IPS-18c (cell line): ENCODE data around the gene LRRC23.
A peak's percentile ranks its signal among the peaks of the same experiment; 100 is the strongest.
"Not testable (repeated sequence)": the region's sequence is repeated elsewhere in the genome, so short reads cannot be mapped to it uniquely, and the experiment has no call there.

ENCODE experiments used
- H3K4me3 ChIP-seq: 2 replicates; pipeline ENCODE4 v1.7.0; 2013; ENCODE audit warnings: low read depth, mild to moderate bottlenecking, low read length, moderate library complexity; ENCODE audit not compliant: insufficient read depth
- H3K9me3 ChIP-seq: one replicate; pipeline ENCODE4 v1.6.1; 2013; ENCODE audit warnings: mild to moderate bottlenecking, low read length, moderate library complexity; ENCODE audit not compliant: control insufficient read depth, insufficient read depth

The LRRC23 gene

GRCh38 chr12:6871052-6871957 lies 33.3 kb upstream of the LRRC23 start:
- peak overlapping the region; percentile 94 for H3K4me3 ChIP-seq
- peaks cover 2% of the 10 kb centered on the region for H3K9me3 ChIP-seq

GRCh38 chr12:6872073-6873048 lies 32.3 kb upstream of the LRRC23 start:
- peaks cover 2% of the 10 kb centered on the region for H3K9me3 ChIP-seq

DNA sequence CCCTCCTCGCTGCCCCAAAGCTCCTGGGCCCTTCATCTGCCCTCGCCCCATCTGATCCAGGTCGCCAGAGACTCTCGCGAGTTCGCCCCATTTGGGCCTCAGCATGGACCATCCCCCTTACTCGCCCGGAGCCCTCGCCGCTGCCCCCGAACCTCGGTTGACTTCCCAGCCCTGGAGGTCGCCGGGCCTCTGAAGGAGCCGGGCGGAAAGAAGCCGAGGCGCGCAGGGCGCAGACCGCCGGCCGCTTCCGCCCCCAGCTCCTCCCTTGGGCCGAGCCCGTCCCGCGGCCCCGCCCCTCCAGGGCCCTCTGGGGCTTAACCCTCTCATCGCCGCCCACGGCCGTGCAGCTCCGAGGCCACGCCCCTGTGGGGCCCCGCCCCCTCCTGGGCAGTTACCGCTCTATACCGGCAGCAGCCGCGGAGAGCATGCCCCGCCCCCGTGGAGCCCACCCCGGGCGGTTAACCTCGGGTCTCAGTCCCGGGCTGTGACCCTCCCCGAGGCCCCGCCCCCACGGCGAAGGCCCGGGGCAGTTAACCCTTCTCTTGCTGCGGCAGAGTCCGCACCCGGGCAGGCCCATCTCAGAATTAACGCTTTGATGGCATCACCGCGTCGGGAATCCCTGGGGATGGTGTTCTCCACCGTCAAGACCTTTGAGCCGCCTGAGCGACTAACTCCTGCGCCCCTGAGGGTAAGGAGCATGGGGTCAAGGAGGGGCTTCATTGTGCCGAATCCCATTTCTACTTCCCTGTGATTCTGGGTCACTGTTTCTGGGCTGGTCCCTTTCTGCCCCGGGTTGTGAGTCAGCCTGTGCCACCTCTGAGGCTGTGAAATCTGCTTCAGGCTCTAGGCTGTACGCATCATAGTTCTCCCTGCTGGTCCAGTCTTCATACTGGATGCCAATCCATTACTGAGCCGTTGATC lies 31.3 kb upstream of the LRRC23 start, which contains the start of gene SPSB2:
Gene SPSB2 (minus strand): TSS at position 210 of the 921 bp plus-strand sequence. CDS start 402 bp downstream, outside the sequence.
- H3K4me3 ChIP-seq: peak within 1 kb of the TSS; percentile 94
- H3K9me3 ChIP-seq: peaks cover 1% of the 10 kb centered on the region

More at GRCh38 chr12:6872073-6873048, 32.3 kb upstream of the LRRC23 start:
- peak overlapping the region; percentile 94 for H3K4me3 ChIP-seq

DNA sequence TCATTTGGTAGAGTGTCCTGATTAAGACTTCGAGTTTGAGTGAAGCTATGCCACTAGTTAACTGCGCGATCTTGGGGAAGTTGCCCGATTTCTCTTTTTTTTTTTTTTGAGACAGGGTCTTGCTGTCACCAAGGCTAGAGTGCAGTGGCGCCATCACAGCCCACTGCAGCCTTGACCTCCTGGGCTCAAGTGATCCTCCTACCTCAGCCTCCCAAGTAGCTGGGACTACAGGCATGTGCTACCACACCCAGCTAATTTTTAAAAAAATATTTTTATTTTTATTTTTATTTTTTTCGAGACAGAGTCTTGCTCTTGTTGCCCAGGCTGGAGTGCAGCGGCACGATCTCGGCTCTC lies 30.6 kb upstream of the LRRC23 start:
- not testable (repeated sequence) for H3K9me3 ChIP-seq
- peak overlapping the region; percentile 46 for H3K4me3 ChIP-seq

DNA sequence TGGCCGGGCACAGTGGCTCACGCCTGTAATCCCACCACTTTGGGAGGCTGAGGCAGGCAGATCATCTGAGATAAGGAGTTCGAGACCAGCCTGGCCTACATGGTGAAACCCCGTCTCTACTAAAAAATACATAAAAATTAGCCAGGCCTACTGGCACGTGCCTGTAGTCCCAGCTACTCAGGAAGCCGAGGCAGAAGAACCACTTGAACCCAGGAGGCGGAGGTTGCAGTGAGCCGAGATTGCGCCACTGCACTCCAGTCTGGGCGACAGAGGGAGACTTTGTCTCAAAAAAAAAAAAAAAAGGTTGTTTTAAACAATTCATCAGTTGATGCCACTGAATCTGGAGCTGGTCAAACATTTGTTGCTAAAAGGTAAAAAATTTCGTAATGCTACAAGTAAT lies 24.8 kb upstream of the LRRC23 start:
- not testable (repeated sequence) for H3K4me3 ChIP-seq, H3K9me3 ChIP-seq

DNA sequence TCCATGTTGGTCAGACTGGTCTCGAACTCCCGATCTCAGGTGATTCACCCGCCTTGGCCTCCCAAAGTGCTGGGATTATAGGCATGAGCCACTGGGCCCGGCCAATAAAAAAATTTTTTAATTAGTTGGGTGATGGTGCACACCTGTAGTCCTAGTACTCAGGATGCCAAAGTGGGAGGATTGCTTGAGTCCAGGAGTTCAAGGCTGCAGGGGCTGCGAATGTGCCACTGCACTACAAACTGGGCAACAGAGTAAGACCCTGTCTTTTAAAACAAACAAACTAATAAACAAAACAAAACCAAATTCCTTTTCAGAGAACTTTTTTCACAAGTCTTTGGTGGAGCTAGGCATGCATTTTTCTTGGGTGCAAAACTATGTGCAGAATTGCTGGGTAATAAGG lies 21.4 kb upstream of the LRRC23 start:
- Histone ChIP-seq H3K4me3 (no peak overlapping the region), H3K9me3 (no peaks in the 10 kb centered on the region)

GRCh38 chr12:6883683-6884082 lies 20.9 kb upstream of the LRRC23 start:
- Histone ChIP-seq H3K9me3 (no peaks in the 10 kb centered on the region), H3K4me3 (peak overlapping the region; percentile 31; the same call in 1 of the 2 replicates)

- Histone ChIP-seq H3K4me3 (no peak overlapping the region), H3K9me3 (no peaks in the 10 kb centered on the region)
Measured at GRCh38 chr12:6884539-6884938, 20.1 kb upstream of the LRRC23 start.

DNA sequence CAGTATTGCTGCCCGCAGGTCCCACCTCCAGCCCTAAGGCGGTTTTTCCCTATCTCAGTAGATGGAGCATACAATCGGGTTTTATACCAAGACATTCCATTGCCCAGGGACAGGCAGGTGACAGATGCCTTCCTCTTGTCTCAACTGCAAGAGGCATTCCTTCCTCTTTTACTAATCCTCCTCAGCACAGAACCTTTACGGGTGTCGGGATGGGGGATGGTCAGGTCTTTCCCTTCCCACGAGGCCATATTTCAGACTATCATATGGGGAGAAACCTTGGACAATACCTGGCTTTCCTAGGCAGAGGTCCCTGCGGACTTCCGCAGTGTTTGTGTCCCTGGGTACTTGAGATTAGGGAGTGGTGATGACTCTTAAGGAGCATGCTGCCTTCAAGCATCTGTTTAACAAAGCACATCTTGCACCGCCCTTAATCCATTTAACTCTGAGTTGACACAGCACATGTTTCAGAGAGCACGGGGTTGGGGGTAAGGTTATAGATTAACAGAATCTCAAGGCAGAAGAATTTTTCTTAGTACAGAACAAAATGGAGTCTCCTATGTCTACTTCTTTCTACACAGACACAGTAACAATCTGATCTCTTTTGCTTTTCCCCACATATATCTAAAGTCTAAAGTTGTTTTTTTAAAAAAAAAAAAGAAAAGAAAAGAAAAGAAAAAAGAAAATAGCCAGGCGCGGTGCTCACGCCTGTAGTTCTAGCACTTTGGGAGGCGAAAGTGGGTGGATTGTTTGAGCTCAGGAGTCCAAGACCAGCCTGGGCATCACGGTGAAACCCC lies 18.2 kb upstream of the LRRC23 start:
- not testable (repeated sequence) for H3K9me3 ChIP-seq, H3K4me3 ChIP-seq

DNA sequence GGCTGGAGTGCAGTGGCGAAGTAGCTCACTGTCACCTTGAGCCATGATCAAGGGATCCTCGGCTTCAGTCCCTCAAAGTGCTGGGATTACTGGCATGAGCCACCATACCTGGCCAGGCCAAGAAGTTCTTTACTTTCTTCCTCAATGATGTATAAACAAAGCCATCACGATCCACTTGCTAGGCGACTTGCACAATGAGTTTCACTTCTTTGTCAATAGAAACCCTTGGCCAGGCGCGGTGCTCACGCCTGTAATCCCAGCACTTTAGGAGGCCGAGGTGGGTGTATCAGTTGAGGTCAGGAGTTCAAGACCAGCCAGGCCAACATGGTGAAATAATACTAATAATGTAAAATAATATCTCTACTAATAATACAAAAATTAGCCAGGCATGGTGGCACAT lies 17.2 kb upstream of the LRRC23 start:
- Histone ChIP-seq H3K4me3 (no peak overlapping the region), H3K9me3 (no peaks in the 10 kb centered on the region)

DNA sequence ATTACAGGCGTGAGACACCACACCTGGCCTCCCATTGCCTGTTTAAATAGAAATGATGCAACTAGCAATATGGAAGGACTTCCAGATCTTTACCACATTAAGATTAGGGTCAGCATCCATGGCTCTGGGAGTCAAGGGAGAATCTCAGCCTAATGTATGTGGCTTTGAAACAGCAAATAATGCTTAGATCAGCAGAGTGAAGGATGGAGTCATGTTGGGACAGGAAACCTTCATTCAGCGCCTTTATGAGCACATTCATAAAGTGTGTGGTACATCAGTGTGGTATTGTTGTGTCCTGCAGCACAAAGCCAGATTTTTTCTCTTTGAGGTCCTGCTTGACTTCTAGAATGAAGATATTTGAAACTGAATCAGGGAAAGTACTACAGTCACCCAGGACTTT lies 16.3 kb upstream of the LRRC23 start:
- H3K4me3 ChIP-seq: no peak overlapping the region

DNA sequence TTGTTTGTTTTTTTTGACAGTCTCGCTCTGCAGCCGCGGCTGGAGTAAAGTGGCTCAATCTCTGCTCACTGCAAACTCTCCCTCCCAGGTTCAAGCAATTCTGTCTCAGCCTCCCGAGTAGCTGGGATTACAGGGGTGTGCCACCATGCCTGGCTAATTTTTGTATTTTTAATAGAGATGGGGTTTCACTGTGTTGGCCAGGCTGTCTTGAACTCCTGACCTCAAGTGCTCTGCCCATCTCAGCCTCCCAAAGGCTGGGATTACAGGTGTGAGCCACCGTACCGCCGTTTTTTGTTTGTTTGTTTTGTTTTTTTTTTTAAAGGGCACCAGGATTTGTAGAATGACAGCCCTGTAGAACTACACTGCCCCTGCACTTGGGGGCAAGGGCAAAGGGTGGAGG lies 15.8 kb upstream of the LRRC23 start:
- not testable (repeated sequence) for H3K9me3 ChIP-seq, H3K4me3 ChIP-seq

More for the DNA sequence above, 16.3 kb upstream of the LRRC23 start:
- H3K9me3 ChIP-seq: no peaks in the 10 kb centered on the region

DNA sequence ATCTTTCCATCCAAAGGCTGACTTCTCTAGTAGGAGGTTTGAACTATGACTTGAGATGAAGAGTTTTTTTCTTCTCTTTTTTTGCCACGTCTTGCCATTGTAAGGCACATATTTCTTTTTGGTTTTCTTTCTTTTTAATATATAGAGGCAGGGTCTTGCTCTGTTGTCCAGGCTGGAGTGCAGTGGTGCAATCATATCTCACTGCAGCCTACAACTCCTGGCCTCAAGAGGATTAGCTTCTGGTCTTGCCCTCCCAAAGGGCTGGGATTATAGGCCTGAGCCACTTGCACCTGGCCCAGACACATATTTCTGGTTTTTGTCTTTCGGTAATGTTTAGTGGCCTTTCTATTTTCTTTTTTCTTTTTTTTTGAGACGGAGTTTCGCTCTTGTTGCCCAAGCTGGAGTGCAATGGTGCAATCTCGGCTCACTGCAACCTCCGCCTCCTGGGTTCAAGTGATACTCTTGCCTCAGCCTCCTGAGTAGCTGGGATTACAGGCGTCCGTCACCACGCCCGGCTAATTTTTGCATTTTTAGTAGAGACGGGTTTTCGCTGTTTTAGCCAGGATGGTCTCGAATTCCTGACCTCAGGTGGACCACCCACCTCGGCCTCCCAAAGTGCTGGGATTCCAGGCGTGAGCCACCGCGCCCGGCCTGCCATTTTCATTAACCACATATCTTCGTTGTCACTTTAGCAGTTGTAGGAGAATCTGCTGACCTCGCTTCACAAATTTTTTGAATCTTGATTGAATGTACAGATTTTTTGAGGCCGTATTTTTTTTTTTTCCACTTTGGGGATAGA lies 14.6 kb upstream of the LRRC23 start:
- H3K4me3 ChIP-seq: not testable (repeated sequence)

DNA sequence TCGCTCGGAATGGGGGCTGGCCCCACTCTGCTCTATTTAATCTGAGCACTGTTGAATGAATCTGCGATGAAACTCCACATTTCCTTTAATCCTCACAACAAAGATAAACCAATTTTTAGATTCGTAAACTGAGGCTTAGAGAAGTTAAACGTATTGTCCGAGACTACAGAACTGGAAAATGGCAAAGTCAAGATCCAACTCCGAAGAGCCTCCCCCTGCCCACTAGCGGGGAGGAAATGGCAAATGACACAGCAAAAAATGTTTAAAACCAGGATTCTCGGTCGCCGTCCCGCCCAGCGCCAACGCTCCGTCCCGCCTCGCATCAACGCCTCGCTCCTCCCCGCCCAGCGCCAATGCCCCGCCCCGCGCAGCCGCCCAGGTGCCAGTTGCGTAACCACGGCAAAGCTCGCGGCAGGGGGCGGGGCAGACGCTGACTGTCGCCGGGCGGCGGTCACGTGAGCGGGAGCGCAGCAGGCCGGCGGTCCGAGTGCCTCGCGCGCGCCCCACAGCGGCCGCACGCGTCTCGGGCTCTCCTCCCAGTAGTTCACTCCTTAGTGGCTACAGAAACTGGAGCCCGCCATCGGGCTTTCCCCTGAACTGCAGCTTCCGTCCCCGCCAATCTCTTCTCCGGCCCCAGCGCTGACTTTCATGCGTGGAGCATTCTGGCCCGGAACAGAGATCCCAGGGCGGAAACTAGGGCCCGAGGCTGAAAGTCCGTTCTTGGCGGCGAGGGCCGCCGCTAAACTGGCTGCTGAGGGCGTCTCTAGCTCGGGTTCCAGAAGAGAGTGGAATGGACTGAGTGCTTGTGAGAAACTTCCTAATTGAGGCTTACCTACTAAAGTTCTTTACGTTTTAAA lies 13.6 kb upstream of the LRRC23 start:
- Histone ChIP-seq H3K4me3 (peak overlapping the region; percentile 69), H3K9me3 (no peaks in the 10 kb centered on the region)

More for the DNA sequence above, 14.6 kb upstream of the LRRC23 start:
- not testable (repeated sequence) for H3K9me3 ChIP-seq

GRCh38 chr12:6891646-6892001 lies 13.0 kb upstream of the LRRC23 start:
- H3K9me3 ChIP-seq: no peaks in the 10 kb centered on the region
- peak overlapping the region; percentile 69 for H3K4me3 ChIP-seq
